Esophagus muscularis mucosa (tissue), 4 donors: ENCODE data around the gene TNN. TPM values are rescaled to one million over a fixed set of nuclear protein-coding genes. Genes with fewer than 3 reads are reported as not detected.
A peak's percentile ranks its signal among the peaks of the same experiment; 100 is the strongest.

Experiments
- DNase-seq: peaks from one replicate; pipeline ENCODE4 v3.0.0-alpha.2; 2017; ENCODE audit errors: extremely low spot score
- H3K27ac ChIP-seq, 4 donors: fragments of 200-600 bp; sonication (generic); replicated peaks in 1 of 4; 1 replicate in 3 of 4; 2 replicates in 1 of 4; pipeline ENCODE4 v1.5.1; 2016 to 2019; ENCODE audit warnings: mild to moderate bottlenecking in 1 of 4
- H3K27me3 ChIP-seq, 4 donors: fragments of 200-600 bp; sonication (generic); one replicate each; pipeline versions ENCODE4 v1.5.1 to v1.6.0; 2016 to 2019
- H3K36me3 ChIP-seq, 4 donors: fragments of 200-600 bp; sonication (generic); one replicate each; pipeline ENCODE4 v1.5.1; 2016 to 2019
- H3K4me1 ChIP-seq, 4 donors: fragments of 200-600 bp; sonication (generic); one replicate each; pipeline ENCODE4 v1.5.1; 2016 to 2019
- H3K4me3 ChIP-seq, 4 donors: fragments of 200-600 bp; sonication (generic); 1 replicate in 2 of 4; 2 replicates in 2 of 4; pipeline ENCODE4 v1.5.1; 2016 to 2019; ENCODE audit warnings: mild to moderate bottlenecking in 4 of 4, moderate library complexity in 1 of 4
- H3K9me3 ChIP-seq, 4 donors: fragments of 200-600 bp; sonication (generic); 1 replicate in 3 of 4; 2 replicates in 1 of 4; pipeline ENCODE4 v1.5.1; 2016 to 2019
- CTCF ChIP-seq, 3 experiments: fragments of 200-600 bp in 2 of 3; fragments of 450-650 bp in 1 of 3; sonication (generic) in 2 of 3; IDR thresholded peaks; one replicate each; pipeline ENCODE4 v1.5.1; 2017 to 2019; ENCODE audit warnings: antibody characterized with exemption in 3 of 3, mild to moderate bottlenecking in 2 of 3, moderate library complexity in 1 of 3
- EP300 ChIP-seq: sonication (generic); formaldehyde crosslinking; IDR thresholded peaks from one replicate; pipeline ENCODE4 v1.6.1; 2017; ENCODE audit warnings: antibody characterized with exemption
- POLR2A ChIP-seq: fragments of 450-650 bp; IDR thresholded peaks from one replicate; pipeline ENCODE4 v1.6.1; 2017; ENCODE audit warnings: antibody characterized with exemption, moderate library complexity, mild to moderate bottlenecking, low read depth
- POLR2AphosphoS5 ChIP-seq, 2 donors: sonication (generic); formaldehyde crosslinking; IDR thresholded peaks; one replicate each; pipeline ENCODE4 v1.6.1; 2017; ENCODE audit warnings: antibody characterized with exemption in 2 of 2
- WGBS: methylation state at CpG from one replicate; pipeline ENCODE4 v1.1.5; 2018; 5-methylcytosine and 5-hydroxymethylcytosine counted together
- intact Hi-C: fragments of 100-400 bp; cut with DNase I; formaldehyde crosslinking; loops from one replicate; pipeline ENCODE4 v1.15.1; 2023
- total RNA-seq, 4 donors: library from RNA; depleted of rRNA; stranded (reverse); fragments of >200 nt; gene quantifications; one replicate each; pipeline versions ENCODE4 v1.1.0 to v1.2.1, GENCODE V29; 2016

The TNN gene
- total RNA-seq, 4 donors from 2014 or later: under 0.01 to 0.45 (median 0.20) TPM

DNA sequence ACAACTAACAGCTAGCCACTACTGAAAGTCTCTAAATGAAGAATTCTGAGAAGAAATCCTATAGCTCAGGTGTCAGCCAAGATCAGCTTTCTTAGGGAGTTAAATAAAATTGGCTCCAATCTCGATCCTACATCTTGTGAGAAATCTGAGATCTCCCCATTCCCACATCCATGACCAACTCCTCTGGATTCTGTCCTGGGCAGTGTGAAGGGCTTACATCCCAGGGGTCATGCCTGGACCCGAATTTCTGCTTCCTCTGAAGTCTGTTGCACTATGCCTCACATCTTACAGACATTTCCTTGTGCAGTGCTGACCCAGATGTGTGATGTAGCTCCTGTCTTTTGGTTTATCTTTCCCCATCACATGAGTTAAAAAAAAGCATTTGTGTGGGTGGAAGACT is 4.8 kb upstream of the TNN start:
- no peak for TF ChIP-seq CTCF (IDR thresholded peaks at IDR 0.05)
- TF ChIP-seq EP300: no peak
- no peak for TF ChIP-seq POLR2AphosphoS5 (IDR thresholded peaks at IDR 0.05)
- TF ChIP-seq POLR2A: no peak
- no peaks in the 10 kb centered on the region for H3K4me1 ChIP-seq
- no peak overlapping the region for H3K27ac ChIP-seq
- DNase-seq: no peak
- no peaks in the 10 kb centered on the region for H3K36me3 ChIP-seq
- H3K4me3 ChIP-seq: no peak overlapping the region
- 65% methylated on average over 2 of the region's 2 CpGs for WGBS
- intact Hi-C loops: no loop called here
- no peaks in the 10 kb centered on the region for H3K27me3 ChIP-seq
- H3K9me3 ChIP-seq: no peaks in the 10 kb centered on the region

GRCh38 chr1:175070818-175071217 is 3.2 kb downstream of the TNN start:
- Histone ChIP-seq H3K4me3 (no peak overlapping the region), H3K27ac (no peak overlapping the region), H3K36me3 (no peaks in the 10 kb centered on the region), H3K27me3 (no peaks in the 10 kb centered on the region), H3K9me3 (no peaks in the 10 kb centered on the region), H3K4me1 (peaks cover 10 to 24% (median 21%) of the 10 kb centered on the region in 4 donors)
- DNase-seq: no peak
- intact Hi-C loops: no loop called here
- no peak for TF ChIP-seq POLR2A
- no peak for TF ChIP-seq POLR2AphosphoS5 (IDR thresholded peaks at IDR 0.05)
- TF ChIP-seq EP300: no peak
- no peak for TF ChIP-seq CTCF (IDR thresholded peaks at IDR 0.05)

DNA sequence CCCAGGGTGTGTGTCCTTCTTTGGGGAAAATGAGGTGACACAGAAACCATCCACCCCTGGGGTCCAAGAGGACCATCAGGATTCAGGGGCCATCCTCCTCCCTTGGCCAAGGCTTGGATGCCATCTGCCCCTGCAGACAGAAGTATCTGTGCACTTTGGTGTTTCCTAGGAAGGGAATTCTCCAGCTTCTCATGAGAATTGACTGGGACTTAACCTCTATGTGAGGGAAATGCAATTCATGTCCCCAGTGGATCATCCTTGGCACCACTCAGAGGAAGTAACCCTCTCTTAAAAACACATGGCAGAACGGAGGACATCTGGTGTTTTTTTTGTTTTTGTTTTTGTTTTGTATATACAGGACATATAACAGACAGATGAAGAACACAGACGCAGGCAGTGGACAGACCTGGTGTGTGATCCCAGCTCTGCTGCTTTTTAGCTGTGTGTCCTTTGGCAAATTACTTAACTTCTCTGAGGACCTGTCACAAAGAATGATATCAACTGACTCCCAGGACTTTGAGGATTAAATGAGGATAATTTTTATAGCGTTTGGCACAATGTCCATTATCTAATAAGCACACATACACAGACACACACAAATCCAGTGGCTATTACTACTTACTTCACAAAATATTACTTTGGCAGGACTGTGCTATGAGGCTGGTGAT is 3.8 kb downstream of the TNN start:
- H3K4me3 ChIP-seq: no peak overlapping the region
- H3K36me3 ChIP-seq: no peaks in the 10 kb centered on the region
- no peaks in the 10 kb centered on the region for H3K9me3 ChIP-seq
- DNase-seq: no peak
- intact Hi-C loops: no loop called here
- H3K4me1 ChIP-seq: peaks cover 10 to 24% (median 21%) of the 10 kb centered on the region in 4 donors
- H3K27me3 ChIP-seq: no peaks in the 10 kb centered on the region
- TF ChIP-seq CTCF (IDR thresholded peaks at IDR 0.05): no peak
- no peak for TF ChIP-seq EP300
- TF ChIP-seq POLR2A: no peak
- TF ChIP-seq POLR2AphosphoS5 (IDR thresholded peaks at IDR 0.05): no peak
- no peak overlapping the region for H3K27ac ChIP-seq
- 77% methylated on average over 3 of the region's 3 CpGs for WGBS

DNA sequence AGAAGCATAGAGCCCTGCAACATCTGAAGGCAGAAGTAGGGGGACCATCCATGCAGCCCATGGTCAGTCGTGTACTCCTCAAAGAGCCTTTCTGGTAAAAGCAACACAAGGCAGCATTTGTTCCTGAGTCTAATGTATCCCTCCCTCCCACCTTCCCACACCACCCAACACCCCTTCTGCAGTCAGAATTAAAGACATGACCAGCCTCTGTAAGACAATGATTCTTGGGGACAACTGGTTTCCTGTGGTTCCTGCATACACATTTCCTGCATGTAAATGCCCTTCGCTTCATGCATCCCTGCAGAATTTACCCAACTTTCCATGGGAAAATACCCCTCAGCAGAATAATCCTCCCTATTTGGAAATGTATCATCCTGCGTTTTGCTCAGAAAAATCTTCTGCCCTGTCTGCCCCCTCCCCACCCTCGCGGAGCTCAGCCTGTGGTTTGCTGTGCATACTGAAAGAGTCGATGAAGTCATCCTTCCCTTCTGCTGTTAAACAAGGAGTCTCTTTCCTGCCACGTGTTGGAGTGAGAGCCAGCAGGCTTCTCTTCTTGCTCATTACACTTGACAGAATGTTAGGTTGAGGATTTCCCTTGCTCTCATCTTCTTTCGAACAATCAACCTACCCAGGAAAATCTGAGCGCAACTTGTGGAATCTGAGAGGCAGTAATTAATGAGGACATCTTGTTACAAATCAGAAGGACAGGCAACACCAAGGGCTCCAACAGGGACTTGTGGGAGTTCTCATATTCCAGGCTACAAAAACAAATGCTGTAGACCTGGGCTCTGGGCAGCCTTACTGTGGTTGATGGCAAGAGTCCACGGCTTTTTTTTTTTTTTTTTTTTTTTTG is 4.7 kb downstream of the TNN start:
- Histone ChIP-seq H3K4me1 (peaks cover 10 to 24% (median 21%) of the 10 kb centered on the region in 4 donors), H3K9me3 (no peaks in the 10 kb centered on the region), H3K27ac (peak overlapping the region in 2 of 4 donors; percentile 15 to 54), H3K27me3 (no peaks in the 10 kb centered on the region), H3K4me3 (peak overlapping the region; percentile 8 to 21 (median 14)), H3K36me3 (no peaks in the 10 kb centered on the region)
- intact Hi-C loops: no loop called here
- DNase-seq: peak; percentile 92
- WGBS: 14% methylated on average over 10 of the region's 10 CpGs
- no peak for TF ChIP-seq EP300
- no peak for TF ChIP-seq POLR2A
- TF ChIP-seq POLR2AphosphoS5 (IDR thresholded peaks at IDR 0.05): no peak
- no peak for TF ChIP-seq CTCF (IDR thresholded peaks at IDR 0.05)
